HUDEP-2 (cell line): ENCODE data around the gene ADGRL3.
"Not testable (repeated sequence)": the region's sequence is repeated elsewhere in the genome, so short reads cannot be mapped to it uniquely, and the experiment has no call there.

Experiments used
- DNase-seq, 76 experiments: peaks; one replicate each; lab custom pipeline; 2025; ENCODE audit not compliant: unreplicated experiment in 76 of 76; lab: John Stamatoyannopoulos, UW

ADGRL3 gene

DNA sequence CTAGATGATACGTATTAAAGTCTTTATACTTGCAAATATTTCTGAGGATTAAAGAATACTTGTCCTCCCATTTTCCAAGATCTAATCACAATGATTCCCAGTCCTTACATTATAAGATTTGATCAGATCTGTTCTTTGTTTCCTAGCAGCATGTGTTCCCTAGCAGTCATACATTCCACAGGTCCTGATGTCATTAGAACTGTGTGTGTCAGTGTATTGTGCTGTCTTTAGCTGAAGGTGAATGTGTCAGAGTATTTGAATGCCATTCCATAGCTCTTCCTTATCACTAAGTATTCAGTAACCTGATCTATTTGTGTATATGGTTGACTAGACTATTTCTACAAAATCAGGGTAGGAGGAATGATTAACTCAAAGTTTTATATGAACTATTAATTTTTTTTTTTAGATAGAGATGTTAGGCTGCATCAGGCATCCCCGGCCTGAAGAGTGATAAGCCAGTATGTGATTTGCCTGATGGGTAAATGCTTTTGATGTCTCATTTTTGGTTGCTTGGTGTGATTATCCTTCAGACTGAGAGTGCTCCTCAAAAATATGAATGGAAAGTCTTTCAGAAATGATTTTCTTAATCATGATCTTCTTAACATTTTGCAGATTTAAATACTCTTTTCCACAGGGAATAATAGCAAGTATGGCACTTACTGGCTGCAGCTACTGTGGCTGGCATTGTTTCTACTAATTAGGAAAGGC is 4.4 kb downstream of the ADGRL3 start:
- DNase-seq = no peak

DNA sequence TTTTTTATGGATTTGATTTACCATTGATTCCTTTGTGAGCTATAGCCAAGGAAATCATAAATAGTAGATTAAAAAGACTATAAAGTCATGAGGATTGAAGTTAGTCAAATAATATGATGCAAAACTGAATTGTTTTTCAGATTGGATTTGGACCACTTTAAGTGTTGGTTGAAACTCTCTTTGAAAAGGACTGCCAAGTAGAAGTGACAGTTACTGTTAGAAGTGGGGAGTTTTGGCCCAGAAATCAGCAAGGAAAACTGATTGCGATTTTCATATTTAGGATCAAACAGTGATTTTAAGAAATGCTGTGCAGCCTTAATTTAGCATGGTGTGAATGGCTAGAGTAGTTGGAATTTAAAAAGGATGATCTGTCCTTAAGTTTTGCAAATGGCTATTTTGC is 4.9 kb downstream of the ADGRL3 start:
- no peak for DNase-seq

DNA sequence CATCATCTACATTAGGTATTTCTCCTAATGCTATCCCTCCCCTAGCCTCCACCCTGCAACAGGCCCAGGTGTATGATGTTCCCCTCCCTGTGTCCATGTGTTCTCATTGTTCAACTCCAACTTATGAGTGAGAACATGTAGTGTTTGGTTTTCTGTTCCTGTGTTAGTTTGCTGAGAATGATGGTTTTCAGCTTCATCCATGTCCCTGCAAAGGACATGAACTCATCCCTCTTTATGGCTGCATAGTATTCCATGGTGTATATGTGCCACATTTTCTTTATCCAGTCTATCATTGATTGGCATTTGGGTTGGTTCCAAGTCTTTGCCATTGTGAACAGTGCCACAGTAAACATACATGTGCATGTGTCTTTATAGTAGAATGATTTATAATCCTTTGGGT is 7.0 kb downstream of the ADGRL3 start:
- not testable (repeated sequence) for DNase-seq

DNA sequence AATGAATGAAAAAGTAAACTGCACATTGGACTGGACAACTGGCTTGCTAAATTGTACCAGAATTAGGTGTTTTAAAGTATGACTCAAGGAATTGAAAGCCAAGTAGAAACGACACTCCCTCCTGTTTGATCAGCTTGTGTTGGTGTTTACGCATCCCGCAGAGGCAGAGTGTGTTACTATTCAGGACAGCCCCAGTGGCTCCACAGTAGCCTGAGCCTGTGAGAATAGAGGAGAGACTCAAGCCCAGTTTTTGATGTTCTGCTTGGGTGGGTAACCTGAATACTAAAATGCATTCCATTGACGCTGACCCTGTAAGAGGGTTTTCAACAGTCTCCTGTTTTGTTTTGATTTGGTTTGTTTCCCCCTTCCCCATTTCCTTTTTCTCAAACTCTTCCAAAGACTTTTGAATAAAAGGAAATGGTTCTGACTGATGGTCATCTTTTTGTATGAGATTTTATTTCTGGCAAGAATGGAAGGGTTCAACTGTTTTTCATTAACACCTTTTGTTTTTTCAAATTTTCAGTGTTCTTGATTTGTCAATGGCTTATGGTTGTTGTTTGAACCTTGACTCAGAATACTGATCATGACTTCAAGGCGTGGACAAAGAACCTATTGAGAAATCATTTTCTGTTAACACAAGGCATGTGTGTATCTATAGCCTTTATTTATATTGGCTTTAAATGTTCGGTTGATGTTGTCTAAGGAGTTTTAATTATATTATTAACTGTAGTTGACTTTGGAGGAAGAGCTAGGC is 10.2 kb downstream of the ADGRL3 start:
- DNase-seq = no peak

DNA sequence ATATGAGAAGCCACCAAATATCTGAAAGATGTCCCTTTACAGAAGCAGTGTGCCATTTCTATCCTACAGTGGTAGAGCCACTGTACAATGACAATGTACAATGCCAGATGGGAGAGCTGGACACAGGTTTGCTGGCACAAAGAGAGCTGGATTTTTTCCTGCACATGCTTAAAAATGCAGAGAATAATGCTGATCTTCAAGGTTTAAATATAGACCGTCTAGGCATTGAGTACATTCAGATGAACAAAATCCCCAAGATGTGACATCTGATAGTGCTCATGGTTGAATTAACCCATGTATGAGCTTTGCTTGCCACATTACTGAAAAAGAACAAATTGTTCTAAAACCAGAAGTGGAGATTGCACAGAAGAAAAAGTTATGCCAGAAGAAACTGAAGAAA is 11.7 kb downstream of the ADGRL3 start:
- DNase-seq = no peak

DNA sequence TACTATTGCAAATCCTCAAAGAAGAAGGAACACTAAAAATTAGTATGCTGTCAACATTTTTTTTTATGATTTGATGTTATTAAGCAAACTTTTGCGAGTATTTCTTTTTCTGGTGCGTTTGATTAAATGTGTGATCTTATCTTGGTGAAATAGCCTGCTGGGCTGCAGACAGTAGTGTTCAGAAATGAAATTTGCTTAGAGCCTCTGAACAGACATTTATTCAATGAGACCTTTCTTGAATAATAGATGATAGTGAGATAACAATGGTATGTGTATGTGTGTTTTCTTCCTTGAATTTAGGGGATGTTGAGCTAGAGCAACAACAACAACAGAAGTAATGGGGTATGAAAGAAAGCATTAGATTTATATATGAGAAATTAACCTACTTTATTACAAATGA is 12.7 kb downstream of the ADGRL3 start:
- no peak for DNase-seq

DNA sequence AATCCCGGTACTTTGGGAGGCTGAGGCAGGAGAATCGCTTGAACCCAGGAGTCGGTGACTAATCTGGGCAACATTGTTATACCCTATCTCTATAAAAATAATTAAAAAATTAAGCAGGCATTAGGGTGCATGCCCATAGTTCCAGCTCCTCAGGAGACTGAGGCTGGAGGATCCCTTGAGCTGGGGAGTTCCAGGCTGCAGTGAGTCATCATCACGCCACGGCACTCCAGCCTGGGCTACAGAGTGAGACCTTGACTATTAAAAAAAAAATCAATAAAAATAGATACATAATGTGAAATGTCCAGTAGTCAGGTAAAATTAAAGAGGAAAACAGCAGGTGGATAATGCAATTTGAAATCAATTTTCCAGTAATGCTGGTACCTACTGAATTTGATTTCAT is 14.6 kb downstream of the ADGRL3 start:
- no peak for DNase-seq

DNA sequence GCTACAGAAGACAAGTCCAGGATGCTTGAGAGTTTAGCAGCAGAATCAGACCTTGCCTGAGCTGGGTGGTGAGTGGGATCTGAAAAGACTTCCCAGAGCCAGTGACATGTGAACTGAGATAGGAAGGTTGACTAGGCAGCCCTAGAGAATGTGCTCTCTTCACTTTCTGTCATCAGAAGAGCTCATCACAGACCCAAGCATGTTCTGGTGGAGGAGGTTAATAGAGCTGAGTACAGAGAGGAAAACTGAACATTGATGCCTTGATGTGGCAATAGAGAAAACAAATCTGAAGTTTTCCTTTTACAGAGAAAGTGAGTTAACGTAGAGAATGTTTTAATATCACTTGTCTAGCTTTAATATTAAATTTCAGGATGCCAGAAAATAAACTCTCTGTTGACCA is 17.1 kb downstream of the ADGRL3 start:
- no peak for DNase-seq

DNA sequence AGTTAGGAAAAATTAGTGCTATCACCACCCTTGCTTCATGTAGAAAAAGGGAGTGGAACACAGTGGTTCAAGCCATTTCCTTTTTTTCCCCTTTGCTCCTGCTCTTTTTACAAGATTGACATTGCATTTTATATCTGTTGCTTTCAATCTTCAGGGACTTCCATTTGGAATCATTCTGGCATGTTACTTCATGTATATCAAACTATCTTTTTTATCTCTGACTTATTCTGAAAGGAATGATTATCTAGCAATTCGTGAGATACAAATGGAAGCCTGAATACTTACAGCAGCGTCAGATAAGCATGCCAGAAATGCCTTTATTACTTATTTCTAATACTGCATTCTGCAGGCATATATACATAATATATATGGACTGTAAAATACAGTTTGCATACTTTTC is 20.4 kb downstream of the ADGRL3 start:
- DNase-seq = no peak

DNA sequence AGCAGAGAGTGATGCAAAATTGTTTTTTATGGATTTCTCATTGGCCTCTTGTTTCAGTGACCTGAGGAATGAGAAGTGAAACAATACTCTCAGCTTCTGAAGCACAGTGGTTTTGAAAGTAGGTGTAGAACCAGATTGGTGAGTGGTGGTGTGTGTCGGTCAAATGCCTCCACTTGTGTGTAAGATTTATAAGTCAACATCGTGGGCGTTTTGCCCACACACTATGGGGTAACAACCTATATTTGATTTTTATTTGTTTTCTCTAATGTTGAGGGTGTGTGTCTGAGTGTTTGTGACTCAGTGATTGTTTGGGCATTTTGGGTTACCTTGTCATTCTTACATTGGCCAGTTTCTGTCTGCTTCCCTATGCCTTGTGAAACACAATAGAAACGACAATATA is 23.3 kb downstream of the ADGRL3 start:
- DNase-seq = no peak

DNA sequence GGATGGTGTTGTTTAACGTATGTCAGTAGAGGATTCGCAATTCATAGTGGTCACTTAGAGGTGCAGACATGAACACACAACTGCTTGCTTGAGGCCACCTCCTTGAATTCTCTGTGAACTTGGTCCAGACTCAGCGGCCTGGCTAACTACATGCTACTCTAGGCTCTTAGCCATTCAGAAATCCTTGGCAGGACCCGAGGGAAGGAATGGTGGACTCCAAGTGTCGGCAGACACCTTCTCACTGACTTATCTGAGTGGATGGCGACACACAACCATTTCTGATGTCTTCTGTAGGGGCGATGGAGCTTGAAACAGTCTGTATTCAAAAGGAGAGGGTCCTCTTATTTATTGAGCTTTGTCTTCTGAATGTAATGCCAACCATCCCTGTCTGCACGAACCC is 24.4 kb downstream of the ADGRL3 start:
- no peak for DNase-seq

DNA sequence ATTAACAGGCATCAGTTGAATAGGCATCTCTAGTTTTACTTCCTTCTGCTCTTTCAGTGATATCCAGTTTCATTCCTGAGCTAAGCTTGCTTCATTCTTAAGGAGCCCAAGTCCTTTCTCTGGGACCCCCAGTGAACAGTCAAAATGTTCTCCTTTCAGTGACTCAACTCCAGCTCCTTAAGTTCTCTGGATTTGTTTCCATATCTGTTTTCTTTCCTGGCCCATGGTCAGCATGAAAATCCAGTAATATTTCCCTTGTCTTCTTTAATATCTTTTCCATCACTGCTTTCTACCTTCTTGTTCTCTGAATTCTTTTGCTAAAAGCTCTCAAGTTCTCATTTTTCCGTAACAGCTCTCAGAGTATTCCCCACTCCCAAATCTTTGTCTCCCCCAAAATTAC is 25.5 kb downstream of the ADGRL3 start:
- DNase-seq = no peak

DNA sequence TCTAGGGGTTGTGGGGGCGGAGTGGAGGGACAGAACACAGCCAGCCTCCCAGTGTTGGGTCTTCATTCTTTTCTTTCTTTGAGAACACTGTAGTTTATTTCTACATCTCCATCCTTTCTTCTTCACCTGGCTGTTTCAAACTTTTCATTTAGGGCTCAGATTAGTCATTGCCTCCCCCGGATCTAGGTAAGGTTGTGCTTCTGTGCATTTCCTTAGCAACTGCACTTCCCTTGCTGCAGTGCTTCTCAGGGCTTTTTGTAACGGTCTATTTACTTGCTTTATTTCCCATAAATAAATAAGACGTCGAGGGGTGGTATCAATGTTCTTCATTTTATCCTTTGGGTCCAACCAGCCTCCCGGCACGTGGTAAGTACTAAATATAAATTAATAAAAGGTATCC is 31.3 kb downstream of the ADGRL3 start:
- no peak for DNase-seq

DNA sequence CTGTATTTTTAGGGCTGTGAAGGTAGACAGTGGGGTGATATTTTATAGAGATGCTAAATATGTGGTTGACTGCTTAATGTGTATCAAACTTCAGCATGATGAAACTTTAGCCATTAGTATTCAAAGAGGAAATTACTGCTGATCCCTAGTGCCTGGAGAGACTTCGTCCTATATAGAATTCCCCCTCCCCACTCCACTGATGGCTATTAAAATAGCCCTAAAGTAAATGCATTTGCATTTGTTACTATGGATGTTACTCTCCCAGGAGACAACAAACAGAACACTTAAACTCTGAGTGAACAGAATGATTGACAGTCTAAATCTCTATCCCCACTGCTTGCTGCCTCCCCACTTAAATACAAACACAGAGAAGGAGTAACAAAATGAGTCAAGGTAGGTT is 39.1 kb downstream of the ADGRL3 start:
- DNase-seq = no peak

DNA sequence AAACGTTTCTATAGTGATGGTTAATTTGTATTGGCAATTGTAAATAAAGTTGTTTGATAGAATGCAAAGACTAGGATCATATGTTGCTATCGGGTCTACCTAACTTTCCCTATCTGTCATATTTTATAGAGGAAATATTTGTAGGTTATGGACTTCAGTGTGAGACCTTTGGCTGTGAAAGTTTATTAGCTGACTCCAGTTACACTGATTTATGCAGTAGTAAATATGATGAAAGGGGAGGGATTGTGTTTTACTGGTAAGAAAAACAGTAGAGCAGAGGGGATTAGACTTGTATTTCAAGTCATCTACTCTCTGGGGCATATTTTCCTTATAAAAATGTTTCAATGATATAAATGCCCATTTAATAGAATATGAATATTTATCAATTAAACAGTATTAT is 43.8 kb downstream of the ADGRL3 start:
- no peak for DNase-seq

DNA sequence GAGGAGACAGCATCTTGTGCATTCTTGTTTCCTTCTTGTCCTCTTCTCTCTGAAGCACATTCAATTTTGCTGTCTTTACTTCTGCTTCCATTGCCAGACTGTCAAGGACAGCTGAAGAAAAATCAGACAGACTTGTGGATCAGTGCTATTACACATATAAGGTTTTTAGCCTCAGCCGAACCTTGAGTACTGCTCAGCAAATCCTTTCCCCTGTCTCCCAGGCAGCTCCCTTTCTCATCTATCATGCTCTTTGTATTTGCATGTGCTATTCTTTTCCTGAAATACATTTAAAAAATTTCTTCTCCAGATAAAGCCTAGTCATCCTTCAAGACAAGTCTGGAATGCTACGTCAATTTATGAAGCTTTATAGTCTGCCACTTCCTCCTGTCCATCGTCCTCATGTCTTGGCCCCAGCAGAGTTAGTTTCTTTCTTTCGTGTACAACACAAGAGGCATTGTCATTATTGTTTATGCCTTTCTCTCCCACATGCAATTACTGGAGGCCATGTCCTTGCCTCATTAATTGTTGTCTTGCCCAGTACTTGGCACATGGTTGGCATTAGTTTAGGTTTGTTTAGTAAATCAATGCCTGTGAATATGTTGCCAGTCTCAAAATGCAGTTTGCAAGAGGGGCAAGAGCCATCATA is 45.1 kb downstream of the ADGRL3 start:
- DNase-seq = no peak

DNA sequence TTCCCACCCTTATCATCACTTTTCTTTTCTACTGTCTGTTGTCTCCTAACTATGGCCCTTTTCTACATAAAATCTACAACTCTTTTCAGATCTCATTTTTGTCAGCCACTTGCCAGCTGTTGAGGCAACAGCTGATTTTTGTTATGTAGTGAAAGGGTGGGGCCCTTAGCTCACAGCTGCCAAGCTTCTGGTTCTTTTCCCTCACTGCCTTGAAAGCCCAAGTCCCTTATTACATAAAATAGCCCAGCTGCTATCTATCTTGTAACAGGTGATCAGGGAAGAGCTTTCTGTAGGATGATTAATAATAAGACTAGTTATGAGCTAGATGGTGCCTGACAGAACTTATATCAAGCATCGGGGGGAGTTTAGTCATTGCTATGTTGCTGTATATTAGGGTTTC is 45.9 kb downstream of the ADGRL3 start:
- no peak for DNase-seq

DNA sequence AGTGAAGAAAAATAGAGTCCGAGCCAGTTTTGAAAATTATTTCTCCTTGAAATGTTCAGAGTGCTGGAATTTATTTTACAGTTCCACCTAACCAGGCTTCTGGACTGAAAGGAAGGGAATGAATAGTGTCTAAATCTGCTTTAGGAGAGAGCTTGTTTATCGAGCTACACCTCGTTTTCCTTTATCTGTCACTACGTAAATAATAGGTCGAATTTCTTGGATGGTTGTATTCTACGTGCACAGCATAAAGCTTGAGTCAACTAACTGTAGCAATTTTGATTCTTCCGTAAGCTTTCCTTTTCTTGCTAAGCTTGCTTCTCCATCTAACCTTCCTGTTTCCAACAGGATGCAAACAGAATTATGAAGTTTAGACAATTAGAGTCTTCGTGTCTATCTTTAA is 48.6 kb downstream of the ADGRL3 start:
- no peak for DNase-seq

DNA sequence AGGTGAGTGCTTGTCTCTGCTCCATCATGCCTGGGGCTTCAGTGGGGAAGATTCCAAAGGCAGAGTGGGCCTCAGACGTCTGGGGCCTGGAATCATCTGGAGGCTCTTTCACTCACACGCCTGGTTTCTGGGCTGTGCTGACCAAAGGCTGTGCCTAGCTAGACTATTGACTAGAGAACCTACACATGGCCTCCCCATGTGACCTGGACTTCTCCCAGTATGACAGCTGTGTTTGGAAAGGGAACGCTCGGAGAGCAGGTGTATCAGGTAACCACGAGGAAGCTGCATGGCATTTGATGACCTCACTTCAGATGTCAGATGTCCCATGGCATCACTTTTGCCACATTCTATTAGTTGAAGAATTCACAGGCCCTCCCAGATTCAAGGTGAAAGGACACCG is 51.0 kb downstream of the ADGRL3 start:
- DNase-seq = no peak

DNA sequence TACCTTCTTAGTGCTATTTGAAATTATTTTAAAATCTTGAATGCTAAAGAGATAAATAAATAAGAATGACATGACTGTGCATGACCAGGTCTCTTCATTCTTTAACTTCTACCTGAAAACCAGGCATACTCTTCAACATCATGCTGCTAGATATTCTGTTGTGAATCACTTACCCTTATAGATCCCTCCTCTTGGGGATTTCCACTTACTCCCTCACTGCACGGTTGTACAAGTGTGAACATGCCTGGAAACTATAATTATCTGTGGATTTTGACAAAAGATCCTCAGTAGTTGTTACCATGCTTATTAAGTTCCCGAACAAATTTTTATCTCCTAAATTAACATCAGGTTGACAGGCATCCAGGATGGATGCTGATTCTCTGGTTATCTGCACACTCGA is 54.3 kb downstream of the ADGRL3 start:
- DNase-seq = no peak

DNA sequence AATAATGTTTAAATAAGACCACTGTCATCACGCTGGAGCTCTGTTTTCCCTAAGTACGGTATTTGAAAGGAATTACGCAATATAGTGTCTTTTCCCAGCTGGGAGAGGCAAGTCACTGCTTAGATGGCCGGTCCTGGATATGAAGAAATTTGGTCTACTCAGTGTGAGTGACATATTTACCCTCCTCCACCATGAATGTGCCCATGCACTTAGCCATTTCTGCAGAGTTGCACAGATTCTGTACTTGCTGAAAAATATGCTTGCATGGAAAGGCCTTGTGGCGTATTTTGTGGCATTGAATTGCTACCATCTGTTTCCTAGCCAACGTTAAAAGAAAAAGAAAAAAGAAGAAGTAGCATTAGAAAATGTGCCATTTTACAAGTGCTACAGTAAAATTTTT is 73.1 kb downstream of the ADGRL3 start:
- DNase-seq = no peak

DNA sequence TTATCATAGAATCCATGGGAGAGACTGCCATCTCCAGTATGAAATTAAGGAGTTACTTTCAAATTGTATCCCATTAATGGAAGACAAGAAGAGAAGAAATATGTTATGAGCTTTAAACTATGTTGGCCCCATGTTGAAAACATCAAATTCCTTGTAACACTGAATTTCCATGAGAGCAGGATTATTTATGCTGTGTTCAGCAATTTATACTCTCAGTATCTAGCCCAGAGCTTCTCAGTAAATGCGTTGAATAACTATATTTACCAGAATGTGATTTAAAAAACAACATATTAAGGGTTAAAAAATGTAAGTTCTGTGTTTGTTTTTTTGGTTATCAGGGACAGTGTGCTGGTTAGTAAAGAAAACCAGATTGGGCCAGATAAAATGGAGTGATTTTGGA is 74.2 kb downstream of the ADGRL3 start:
- no peak for DNase-seq
